GM21381 (cell line): Measurements from ENCODE around the gene SLC35G6.
"Not testable (repeated sequence)": the region's sequence is repeated elsewhere in the genome, so short reads cannot be mapped to it uniquely, and the experiment has no call there.

Source experiments
- ATAC-seq: cut with Tn5 transposase; IDR thresholded peaks from one replicate; pipeline ENCODE4 v1.9.1; 2021; ENCODE audit warnings: mild to moderate bottlenecking, moderate library complexity; ENCODE audit not compliant: unreplicated experiment

SLC35G6 gene

GRCh38 chr17:7459961-7460545, 21.2 kb upstream of the SLC35G6 start:
- no peak for ATAC-seq

GRCh38 chr17:7460850-7461660, 20.2 kb upstream of the SLC35G6 start:
- ATAC-seq = no peak

GRCh38 chr17:7462474-7463371, 18.5 kb upstream of the SLC35G6 start:
- ATAC-seq = no peak

GRCh38 chr17:7463372-7463846, 17.8 kb upstream of the SLC35G6 start:
- no peak for ATAC-seq

GRCh38 chr17:7464081-7464480, 17.2 kb upstream of the SLC35G6 start:
- ATAC-seq = no peak

- no peak for ATAC-seq
Observed at GRCh38 chr17:7465597-7466275, 15.5 kb upstream of the SLC35G6 start.

- no peak for ATAC-seq
Observed at GRCh38 chr17:7466318-7466638, 15.0 kb upstream of the SLC35G6 start.

- ATAC-seq = no peak
Observed at GRCh38 chr17:7466639-7467341, 14.5 kb upstream of the SLC35G6 start.

- no peak for ATAC-seq
Observed at GRCh38 chr17:7467498-7467897, 13.7 kb upstream of the SLC35G6 start.

- ATAC-seq = no peak
Observed at GRCh38 chr17:7468290-7468689, 13.0 kb upstream of the SLC35G6 start.

- no peak for ATAC-seq
Observed at GRCh38 chr17:7468804-7469389, 12.3 kb upstream of the SLC35G6 start.

- ATAC-seq = not testable (repeated sequence)
Observed at GRCh38 chr17:7469843-7470242, 11.4 kb upstream of the SLC35G6 start.

- ATAC-seq = not testable (repeated sequence)
Observed at GRCh38 chr17:7470457-7470973, 10.7 kb upstream of the SLC35G6 start.

- ATAC-seq = no peak
Observed at GRCh38 chr17:7471729-7472128, 9.5 kb upstream of the SLC35G6 start.

- ATAC-seq = not testable (repeated sequence)
Observed at GRCh38 chr17:7474767-7475166, 6.5 kb upstream of the SLC35G6 start.

- no peak for ATAC-seq
Observed at GRCh38 chr17:7475764-7476422, 5.4 kb upstream of the SLC35G6 start.

GRCh38 chr17:7476494-7476893, 4.8 kb upstream of the SLC35G6 start:
- no peak for ATAC-seq

GRCh38 chr17:7476951-7477350, 4.3 kb upstream of the SLC35G6 start:
- no peak for ATAC-seq
